Hematopoietic multipotent progenitor cell treated with erythropoietin and hydrocortisone succinate and interleukin-3 and kit ligand, for 6 days (in vitro differentiated cells): Measurements from ENCODE around the gene CCDC138.
"Not testable (repeated sequence)": the region's sequence is repeated elsewhere in the genome, so short reads cannot be mapped to it uniquely, and the experiment has no call there.

Experiments used
- DNase-seq: peaks from one replicate; pipeline ENCODE4 v3.0.0-alpha.2; 2015

CCDC138 gene, protein sequence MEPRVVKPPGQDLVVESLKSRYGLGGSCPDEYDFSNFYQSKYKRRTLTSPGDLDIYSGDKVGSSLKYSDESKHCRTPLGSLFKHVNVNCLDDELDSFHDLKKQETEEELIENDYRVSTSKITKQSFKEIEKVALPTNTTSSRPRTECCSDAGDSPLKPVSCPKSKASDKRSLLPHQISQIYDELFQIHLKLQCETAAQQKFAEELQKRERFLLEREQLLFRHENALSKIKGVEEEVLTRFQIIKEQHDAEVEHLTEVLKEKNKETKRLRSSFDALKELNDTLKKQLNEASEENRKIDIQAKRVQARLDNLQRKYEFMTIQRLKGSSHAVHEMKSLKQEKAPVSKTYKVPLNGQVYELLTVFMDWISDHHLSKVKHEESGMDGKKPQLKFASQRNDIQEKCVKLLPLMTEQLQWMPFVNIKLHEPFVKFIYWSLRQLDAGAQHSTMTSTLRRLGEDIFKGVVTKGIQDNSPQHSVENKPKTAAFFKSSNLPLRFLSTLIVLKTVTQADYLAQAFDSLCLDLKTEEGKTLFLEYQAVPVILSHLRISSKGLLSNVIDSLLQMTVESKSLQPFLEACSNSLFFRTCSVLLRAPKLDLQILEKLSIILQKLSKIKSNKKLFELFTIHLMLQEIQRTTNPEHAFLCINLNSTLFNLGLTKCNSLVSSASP

DNA sequence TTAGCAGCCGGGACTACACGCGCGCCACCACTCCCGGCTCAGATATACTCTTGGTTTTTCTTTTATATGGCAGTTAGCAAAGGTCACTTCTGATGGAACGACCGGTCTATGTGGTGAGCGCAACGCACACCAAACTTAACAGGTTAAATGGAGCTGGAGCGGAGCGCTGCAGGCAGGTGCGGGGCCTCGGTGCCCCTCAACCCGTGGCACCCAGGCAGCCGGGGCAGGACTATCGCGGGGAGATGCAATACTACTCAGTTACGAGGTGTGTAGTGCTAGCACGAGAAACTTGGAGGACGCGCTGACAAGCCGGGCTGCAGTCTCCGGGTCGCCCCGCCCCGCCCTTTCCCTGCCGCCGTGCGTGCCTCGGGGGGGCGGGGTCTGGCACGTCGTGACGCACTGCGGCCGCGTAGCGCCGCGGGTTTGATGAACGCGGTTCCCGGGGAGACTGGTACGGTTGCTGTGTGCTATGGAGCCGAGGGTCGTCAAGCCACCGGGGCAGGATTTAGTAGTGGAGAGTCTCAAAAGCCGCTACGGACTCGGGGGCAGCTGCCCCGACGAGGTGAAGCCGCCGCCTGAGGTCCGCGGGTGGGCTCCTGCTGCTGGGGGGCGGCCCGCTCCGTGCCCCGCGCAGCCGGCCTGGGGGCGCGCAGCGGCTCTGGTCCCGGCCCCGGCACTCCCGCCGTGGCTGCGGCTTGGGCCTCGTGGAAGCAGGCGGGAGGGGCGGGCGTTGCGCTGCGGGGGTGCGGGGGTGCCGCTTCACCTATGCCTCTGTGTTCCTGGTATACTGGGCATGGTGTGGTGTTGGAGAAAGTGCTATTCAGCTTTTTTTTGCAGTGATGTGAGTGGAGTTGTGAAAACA lies at the start of gene CCDC138:
Gene CCDC138 (plus strand): TSS at position 418 of the 862 bp plus-strand sequence. CDS start 52 bp downstream, at position 470.
- peak; percentile 96 for DNase-seq

DNA sequence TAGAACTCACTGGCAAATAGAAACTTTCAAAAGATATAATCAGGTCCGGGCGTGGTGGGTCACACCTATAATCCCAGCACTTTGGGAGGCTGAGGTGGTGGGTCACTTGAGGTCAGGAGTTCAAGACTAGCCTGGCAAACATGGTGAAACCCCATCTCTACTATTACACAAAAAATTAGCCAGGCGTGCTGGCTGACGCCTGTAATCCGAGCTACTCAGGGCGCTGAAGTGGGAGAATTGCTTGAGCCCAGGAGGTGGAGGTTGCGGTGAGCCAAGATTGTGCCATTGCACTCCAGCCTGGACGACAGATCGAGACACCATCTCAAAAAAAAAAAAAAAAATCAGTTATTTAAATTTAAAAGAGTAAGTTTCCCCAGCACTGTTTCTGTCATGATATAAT lies 28.6 kb upstream of the CCDC138 start:
- not testable (repeated sequence) for DNase-seq

DNA sequence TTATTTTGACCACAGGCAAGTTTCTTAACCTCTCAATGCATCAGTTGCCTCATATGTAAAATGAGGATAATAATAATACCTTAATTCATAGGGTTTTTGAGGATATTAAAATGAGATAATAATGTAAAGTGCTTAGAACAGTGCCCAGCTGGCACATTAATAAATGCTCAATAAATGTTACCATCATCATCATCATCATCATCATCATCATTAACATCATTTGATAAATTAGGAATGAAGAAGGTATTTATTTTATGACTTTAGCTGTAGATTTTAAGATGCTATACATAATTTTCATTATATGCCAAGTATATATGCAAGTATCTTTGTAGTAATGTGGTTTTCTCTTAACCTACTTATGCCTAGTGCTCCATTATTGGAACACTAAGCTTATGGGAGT lies 24.0 kb upstream of the CCDC138 start:
- not testable (repeated sequence) for DNase-seq

DNA sequence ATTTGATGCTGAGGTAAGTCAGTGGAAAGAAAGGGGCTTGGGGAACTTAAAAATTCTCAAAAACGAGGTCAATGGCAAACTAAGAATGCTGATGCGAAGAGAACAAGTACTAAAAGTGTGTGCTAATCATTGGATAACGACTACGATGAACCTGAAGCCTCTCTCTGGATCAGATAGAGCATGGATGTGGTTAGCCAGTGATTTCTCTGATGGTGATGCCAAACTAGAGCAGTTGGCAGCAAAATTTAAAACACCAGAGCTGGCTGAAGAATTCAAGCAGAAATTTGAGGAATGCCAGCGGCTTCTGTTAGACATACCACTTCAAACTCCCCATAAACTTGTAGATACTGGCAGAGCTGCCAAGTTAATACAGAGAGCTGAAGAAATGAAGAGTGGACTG lies 19.9 kb upstream of the CCDC138 start:
- not testable (repeated sequence) for DNase-seq

DNA sequence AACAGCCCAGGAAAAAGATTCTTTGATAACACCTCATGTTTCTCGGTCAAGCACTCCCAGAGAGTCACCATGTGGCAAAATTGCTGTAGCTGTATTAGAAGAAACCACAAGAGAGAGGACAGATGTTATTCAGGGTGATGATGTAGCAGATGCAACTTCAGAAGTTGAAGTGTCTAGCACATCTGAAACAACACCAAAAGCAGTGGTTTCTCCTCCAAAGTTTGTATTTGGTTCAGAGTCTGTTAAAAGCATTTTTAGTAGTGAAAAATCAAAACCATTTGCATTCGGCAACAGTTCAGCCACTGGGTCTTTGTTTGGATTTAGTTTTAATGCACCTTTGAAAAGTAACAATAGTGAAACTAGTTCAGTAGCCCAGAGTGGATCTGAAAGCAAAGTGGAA lies 18.7 kb upstream of the CCDC138 start:
- DNase-seq: not testable (repeated sequence)

DNA sequence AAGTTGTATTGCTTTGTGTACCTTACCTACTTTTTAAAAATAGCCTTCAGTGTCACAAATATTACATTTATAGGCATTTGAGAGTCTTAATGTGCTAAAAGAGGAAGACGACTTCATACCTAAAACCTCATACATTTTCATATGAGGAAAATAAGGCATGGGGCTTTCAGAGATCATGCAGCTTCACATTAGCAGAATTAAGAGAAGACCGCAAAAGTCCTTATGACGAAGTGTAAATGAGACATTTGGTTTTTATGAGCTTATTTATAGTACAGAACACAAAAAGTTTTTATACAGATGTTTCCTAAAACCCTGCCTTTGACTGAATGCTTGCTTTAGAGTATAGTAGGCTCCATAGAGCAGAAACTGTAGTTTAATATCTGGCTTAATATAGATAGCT lies 10.1 kb upstream of the CCDC138 start:
- no peak for DNase-seq

DNA sequence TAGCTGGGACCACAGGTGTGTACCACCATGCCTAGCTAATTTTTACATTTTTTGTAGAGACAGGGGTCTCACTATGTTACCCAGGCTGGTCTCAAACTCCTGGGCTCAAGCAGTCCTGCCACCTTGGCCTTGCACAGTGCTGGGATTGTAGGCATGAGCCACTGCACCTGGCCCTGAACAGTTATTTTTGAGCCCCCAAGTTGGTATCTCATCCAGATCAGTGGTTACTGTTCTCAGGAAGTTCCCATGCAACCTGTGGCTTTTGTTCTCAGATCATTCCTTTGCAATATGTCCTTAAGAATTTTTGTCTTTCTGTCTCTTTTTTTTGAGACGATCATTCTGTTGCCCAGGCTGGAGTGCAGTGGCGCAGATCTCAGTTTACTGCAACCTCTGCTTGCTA lies 7.7 kb upstream of the CCDC138 start:
- DNase-seq: no peak

DNA sequence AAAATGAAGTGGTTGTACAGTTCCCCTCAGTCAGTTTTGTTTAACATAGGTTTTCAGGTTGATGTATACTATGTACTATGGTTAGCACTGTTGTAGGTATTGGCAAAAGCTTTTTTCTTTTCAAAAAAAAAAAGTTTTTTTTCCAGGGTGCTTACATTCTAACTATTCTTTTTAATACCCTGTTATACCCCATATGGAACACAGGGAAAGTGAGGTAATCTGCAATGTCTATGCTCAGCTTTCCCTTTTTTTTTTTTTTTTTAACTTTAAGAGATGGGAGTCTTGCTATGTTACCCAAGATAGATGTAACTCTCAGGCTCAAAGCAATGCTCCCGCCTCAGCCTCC lies 590 bp upstream of the CCDC138 start:
- peak; percentile 13 for DNase-seq

DNA sequence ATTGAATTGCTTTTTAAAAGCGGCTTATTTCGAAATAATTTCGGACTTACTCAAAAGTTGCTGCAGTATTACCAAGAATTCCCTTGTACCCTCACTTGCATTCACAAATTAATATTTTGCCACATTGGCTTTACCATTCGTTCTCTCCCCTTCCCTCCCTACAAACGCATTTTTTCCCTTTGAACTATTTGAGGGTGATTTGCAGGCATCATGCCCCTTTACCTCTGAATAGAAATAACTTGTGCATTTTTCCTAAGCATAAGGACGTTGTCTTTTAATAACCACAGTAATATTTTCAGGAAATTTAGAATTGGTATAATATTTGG lies 608 bp downstream of the CCDC138 start:
- DNase-seq: no peak

DNA sequence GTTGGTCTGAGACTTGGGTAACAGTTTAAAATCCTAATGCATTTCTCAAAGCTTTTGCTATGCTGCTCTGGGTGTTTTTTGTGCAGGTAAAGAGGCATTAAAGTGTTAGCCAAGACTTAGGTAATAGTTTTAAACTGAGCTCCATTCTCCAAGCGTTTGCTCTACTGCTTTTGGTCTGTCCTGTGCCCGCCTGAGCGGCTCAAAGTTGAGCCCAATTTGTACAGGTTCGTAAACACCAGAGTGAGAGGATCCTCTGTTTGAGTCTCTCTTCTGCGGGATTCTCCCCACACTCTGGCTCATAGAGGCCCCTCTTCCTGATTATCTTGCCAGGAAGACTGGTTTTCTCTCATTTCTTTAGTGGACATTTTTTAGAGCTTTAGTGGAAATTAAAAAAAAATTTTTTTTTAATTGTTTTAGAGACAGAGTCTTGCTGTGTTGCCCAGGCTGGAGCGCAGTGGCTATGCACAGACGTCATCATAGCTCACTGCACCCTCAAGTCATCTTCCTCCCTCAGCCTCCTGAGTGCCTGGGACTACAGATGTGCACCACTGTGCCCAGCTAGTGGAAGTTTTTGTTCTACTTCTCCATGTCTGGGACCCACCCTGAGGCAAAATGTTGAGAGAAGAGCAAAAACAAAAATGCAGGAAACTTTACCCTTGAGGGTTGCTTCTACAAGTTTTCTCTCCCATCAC lies 16.6 kb downstream of the CCDC138 start:
- no peak for DNase-seq

DNA sequence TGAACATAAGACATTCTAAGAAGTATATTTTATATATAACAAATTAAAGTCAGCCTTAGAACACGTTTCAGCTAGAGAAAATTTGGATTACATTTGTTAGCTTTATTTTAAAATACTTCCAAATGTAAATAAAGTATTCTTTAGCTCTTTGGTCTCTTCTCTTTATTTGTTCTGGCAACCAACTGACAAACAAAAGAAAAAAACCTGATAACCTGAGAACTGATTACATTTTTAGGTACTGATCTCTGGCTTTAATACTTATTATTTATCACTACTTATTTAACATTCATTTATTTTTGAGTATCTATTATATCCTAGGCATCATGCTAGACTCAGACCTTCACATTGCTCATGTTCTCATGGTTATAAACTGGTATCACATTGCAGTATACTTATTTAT lies 18.5 kb downstream of the CCDC138 start:
- no peak for DNase-seq

DNA sequence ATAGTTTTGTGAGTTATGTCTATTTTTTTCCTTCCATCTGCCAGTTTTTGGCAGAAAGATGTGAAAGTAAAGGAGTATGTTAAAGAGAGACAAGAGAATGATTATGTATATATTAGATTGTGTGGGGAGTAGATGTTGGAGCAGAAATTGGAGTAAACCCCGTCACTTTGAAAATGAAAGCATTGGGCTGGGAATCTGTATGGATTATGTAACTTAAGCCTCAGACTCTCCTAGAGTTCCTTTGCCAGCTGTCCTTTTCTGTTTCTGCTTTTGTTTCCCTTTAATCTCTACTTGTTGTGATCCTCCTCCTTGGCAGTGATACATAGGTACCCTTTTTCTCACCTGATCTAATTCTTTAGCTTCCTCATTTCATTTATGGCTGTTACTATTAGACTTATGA lies 19.2 kb downstream of the CCDC138 start:
- DNase-seq: no peak

DNA sequence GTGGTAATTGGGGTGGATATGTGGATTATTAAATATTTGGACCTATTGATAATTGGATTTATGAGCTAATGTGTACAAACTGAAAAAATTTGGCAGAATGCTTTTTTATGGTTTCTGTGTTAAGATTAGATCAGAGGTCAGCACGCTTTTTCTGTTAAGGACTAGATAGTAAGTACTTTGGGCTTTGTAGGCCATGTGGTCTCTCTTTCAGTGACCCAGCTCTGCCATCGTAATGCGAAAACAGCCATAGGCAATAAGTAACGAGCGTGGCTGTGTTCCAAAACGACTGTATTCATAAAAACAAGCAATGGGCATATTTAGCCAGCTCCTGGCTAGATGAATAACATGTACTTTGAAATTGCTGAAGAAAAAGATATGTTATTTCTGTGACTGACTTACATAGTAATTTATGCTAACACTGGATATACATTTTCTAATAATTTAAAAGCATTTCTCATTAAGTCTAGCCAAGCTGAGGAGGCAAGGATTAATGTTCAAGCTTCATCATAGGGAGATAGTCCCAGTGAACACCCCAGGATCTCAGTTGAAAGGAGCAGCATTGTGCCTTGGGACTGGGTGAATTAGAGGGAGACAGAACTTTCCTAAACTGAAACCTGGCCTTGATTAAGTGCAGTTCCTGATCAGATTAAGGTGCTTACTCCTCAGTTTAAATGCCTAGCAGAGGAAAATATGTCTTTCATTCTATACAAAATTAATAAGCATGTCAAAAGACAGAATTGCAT lies 20.0 kb downstream of the CCDC138 start:
- peak; percentile 22 for DNase-seq

DNA sequence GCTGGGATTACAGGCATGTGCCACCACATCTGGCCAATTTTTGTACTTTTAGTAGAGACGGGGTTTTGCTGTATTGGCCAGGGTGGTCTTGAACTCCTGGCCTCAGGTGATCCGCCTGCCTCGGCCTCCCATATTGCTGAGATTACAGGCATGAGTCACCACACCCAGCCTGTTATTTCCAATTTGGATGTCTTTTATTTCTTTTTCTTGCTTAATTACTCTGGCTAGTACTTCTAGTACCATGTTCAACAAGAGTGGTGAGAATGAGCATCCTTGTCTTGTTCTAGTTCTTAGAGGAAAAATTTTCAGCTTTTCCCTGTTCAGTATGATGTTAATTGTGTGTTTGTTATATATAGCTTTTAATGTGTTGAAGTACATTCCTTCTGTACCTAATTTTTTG lies 23.4 kb downstream of the CCDC138 start:
- no peak for DNase-seq

DNA sequence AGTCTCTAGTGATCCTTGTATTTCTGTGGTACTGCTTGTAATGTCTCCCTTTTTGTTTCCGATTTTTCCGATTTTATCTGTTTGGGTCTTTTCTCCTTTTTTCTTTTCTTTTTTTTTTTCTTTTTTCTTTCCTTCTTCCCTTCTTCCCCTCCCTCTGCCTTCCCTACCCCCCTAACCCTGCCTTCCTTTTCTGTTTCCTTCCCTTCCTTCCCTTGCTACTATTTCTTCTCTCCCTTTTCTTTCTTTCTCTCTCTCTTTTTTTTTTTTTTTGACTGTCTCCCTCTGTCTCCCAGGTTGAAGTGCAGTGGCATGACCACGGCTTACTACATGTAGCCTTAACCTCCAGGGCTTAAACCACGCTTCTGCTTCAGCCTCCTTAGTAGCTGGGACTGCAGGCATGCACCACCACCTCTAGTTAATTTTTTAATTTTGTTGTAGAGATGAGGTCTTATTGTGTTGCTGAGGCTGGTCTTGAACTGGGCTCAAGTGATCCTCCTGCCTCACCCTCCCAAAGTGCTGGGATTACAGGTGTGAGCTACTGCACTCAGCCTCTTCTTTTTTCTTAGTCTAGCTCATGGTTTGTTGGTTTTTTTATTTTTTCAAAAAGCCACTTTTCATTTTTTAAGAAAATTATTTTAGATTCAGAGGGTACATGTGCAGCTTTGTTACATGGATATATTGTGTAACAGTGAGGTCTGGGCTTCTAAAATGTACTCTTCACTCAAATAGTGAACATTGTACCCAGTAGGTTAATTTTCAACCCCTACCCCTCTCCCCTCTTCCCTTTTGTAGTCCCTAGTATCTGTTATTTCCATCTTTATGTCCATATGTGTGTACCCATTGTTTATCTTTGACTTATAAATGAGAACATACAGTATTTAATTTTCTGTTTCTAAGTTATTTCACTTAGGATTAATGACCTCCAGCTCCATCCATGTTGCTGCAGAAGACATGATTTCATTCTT lies 24.7 kb downstream of the CCDC138 start:
- no peak for DNase-seq

DNA sequence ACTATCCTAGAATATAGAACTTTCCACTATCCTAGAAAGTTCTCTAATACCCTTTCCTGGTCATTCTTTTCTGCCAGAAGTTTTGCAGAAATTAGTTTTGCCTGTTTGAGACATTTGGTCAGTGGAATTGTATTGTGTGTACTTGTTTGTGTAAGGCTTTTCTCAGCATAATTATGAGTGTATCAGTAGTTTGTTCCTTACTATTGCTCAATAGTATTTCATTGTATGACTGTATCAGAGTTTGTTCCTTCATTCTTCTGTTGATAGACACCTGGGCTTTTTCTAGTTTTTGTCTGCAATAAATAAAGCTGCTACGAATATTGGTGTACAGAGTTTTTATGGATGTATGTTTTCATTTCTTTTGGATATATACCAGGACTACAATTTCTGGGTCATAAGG lies 27.2 kb downstream of the CCDC138 start:
- DNase-seq: no peak

DNA sequence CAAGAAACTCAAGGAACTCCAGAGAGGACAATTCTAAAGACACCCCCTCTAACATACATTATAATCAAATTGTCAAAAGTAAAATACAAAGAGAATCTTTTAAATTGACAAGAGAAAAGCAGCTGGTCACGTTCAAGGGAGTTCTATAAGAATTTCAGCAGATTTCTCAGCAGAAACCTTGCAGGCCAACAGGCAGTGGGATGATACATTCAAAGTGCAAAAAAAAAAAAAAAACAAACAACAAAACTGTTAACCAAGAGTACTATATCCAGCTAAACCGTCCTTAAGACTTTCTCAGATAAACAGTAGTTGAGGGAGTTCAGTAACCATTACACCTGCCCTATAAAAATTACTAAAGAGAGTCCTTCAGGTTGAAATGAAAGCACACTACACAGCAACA lies 33.9 kb downstream of the CCDC138 start:
- DNase-seq: no peak

DNA sequence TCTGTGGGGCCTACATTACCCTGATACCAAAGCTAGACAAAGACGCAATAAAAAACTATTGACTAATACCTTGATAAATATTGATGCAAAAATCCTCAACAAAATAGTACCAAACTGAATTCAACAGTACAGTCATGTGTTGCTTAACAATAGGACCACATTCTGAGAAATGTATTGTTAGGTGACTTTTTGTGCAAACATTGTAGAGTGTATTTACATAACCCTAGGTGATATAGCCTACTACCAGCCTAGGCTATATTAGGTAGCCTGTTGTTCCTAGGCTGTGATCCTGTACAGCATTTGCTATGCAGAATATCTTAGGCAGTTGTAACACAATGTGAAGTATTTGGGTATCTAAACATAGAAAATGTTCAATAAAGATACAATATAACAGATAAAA lies 36.7 kb downstream of the CCDC138 start:
- DNase-seq: no peak

DNA sequence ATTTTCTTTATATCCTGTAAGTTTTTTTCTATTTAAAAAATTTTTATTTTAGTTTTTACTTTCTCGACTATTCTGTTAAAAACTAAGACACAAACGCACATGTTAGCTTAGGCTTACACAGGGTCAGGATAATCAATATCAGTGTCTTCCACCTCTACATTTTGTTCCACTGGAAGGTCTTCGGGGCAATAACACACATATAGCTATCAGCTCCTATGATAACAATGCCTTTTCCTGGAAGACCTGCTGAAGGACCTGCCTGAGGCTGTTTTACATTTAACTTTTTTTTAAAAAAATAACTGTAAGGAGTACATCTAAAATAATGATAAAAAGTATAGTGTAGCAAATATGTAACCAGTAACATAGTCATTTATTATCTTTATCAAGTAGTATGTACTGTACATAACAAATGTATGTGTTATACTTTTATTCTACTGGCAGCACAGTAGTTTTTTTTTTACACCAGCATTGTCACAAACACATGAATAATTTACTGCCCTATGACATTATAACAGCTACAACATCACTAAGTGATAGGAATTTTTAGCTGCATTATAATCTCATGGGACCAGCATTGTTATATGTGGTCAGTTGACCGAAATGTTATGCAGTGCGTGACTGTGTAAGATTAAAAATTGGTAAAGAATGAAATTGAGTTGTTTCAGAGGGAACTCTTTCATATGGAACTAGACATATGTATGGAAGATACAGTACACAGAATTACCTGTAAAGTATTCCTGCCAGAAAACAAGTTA lies 37.9 kb downstream of the CCDC138 start:
- peak; percentile 67 for DNase-seq

DNA sequence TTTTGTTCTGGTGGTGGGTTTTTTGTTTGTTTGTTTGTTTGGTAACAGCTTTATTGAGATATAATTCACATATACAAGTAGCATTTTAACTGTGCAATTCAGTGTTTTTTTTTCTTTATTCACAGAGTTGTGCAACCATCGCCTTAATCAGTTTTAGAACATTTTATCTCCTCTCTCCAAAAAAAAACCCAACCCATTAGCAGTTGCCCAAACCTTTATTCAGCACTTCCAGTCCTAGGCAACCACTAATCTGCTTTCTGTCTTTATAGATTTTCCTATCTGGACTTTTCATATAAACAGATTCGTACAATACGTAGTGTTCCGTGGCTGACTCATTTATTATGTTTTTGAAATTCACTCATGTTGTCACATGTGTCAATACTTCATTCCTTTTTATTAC lies 38.7 kb downstream of the CCDC138 start:
- peak; percentile 85 for DNase-seq
